ENCODE results near the gene PDZD7. TPM values are rescaled to one million over a fixed set of nuclear protein-coding genes. Genes with fewer than 3 reads are reported as not detected.
A peak's percentile ranks its signal among the peaks of the same experiment; 100 is the strongest.

PDZD7 gene
- total and polyA plus RNA-seq, 9 of the 15 experiments (the other 6 are each of a cell fraction or from before 2014, with no cell fraction given) = 0.04 to 0.24 (median 0.08) TPM; not detected in 3

DNA sequence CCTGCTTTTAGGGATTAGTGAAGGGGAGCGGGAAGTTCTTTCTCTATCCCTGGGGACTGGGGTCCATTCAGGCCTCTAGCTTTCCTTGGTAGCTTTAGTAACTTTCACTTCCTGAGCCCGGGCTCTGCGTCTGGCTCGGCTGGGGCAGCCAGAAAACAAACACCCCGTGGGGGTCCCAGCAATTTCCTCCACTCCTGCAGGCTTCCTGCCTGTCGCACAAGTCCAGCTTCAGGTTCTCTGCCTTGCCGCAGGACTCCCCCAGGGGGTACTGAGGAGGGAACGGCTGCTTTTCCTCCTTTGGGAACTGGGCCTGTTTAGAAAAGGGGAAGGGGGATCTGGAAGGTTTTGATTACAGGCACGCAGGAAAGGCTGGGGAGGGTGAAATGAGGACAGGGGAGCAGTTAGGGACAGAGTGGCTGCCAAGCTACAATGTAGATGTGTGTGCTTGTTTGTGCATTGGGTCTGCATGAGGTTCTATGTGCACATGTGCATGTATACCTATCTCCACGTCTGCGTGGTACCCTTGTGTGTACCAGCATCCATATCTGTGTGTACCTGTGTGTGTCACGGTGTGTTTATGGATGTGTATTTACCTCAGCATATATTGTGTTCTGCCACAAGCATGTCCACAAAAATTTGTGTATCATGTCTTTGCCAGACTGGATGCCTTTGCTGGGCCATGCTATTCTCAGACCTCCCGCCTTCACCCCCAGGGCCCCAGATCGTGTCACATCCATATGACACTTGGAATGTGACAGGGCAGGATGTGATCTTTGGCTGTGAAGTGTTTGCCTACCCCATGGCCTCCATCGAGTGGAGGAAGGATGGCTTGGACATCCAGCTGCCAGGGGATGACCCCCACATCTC lies 32.9 kb upstream of the PDZD7 start:
- DNase-seq (ENCODE audit: extremely low read depth in 1 of 4, low spot score in 3 of 4) = no peak
- WGBS (ENCODE audit: insufficient coverage, low coverage, missing lambda C conversion rate) = 38% methylated on average over 13 of the region's 15 CpGs
- Histone ChIP-seq H3K36me3 (ENCODE audit: control insufficient read depth, insufficient read depth, low read length) (no peaks in the 10 kb centered on the region), H3K4me3 (no peak overlapping the region; the same call in 1 of the 2 replicates), H3K27me3 (ENCODE audit: control insufficient read depth in 2 of 2, insufficient read depth in 2 of 2, low read length in 2 of 2) (no peaks in the 10 kb centered on the region), H3K4me1 (replicated peaks in 1 of 2; ENCODE audit: control insufficient read depth in 2 of 2, insufficient read depth in 2 of 2, low read length in 2 of 2) (peaks cover 42 to 69% of the 10 kb centered on the region in 2 experiments), H3K9me1 (ENCODE audit: control insufficient read depth, insufficient read depth, low read length) (no peaks in the 10 kb centered on the region), H3K79me2 (ENCODE audit: control insufficient read depth, insufficient read depth, low read length) (peaks cover 45% of the 10 kb centered on the region), H3K4me2 (ENCODE audit: insufficient read depth, low read length) (peak overlapping the region; percentile 93; the same call in 1 of the 2 replicates), H3K27ac (ENCODE audit: extremely low read depth, low read depth, low read length) (peak overlapping the region; percentile 100), H3K9me3 (replicated peaks; ENCODE audit: control insufficient read depth, insufficient read depth, low read depth, low read length) (no peaks in the 10 kb centered on the region), H4K20me1 (replicated peaks; ENCODE audit: control insufficient read depth, insufficient read depth, low read length) (no peaks in the 10 kb centered on the region), H3K9ac (ENCODE audit: insufficient read depth in 1 of 2, low read depth in 2 of 2, low read length in 2 of 2) (peak overlapping the region; percentile 96 to 99), H2AFZ (ENCODE audit: low read depth, low read length) (peak overlapping the region; percentile 82; the same call in 1 of the 2 replicates)
- ChIA-PET CTCF (ENCODE audit: low intra/inter-chr PET ratio) (interaction anchor here (0.9 kb wide), 1 partner anchor 23 kb away, joined by 3 read pairs; no protein-coding TSS in a partner anchor), POLR2A (interaction anchor here (0.6 to 1.8 kb wide), 5 partner anchors 12 to 1620 kb away, joined by 3 to 7 read pairs (median 4); no protein-coding TSS in a partner anchor)
- no peak for FAIRE-seq
- no TSS peak for BruUV-seq (replicated peaks)
- in situ Hi-C loops (cut with MboI) = no loop called here
- intact Hi-C loops (cut with micrococcal nuclease) = loop anchor here (10.0 kb wide), 2 partner anchors 49 to 991 kb away; partner anchors contain the start of gene ARMH3
- no peak for ATAC-seq
- peak; percentile 65; the same call in 1 of the 2 replicates for TF ChIP-seq SPI1 (IDR thresholded peaks at IDR 0.05; ENCODE audit: borderline replicate concordance, low read depth, low read length)
- no peak for TF ChIP-seq ZNF263 (CRISPR knock-in tag; IDR thresholded peaks at IDR 0.05; ENCODE audit: borderline replicate concordance)
- no peak for TF ChIP-seq WHSC1 (IDR thresholded peaks at IDR 0.05; ENCODE audit: low read length)
- TF ChIP-seq CBX3 (IDR thresholded peaks at IDR 0.05; ENCODE audit: borderline replicate concordance in 1 of 2, low read length in 2 of 2) = no peak
- TF ChIP-seq, protein P1, sequence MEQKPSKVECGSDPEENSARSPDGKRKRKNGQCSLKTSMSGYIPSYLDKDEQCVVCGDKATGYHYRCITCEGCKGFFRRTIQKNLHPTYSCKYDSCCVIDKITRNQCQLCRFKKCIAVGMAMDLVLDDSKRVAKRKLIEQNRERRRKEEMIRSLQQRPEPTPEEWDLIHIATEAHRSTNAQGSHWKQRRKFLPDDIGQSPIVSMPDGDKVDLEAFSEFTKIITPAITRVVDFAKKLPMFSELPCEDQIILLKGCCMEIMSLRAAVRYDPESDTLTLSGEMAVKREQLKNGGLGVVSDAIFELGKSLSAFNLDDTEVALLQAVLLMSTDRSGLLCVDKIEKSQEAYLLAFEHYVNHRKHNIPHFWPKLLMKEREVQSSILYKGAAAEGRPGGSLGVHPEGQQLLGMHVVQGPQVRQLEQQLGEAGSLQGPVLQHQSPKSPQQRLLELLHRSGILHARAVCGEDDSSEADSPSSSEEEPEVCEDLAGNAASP (IDR thresholded peaks at IDR 0.05) = peak; percentile 68
- TF ChIP-seq NONO (IDR thresholded peaks at IDR 0.05; ENCODE audit: low read depth in 2 of 2, low read length in 1 of 2) = no peak
- TF ChIP-seq EZH2 (IDR thresholded peaks at IDR 0.05; ENCODE audit: borderline replicate concordance, low read depth, low read length) = no peak
- TF ChIP-seq, protein P2, sequence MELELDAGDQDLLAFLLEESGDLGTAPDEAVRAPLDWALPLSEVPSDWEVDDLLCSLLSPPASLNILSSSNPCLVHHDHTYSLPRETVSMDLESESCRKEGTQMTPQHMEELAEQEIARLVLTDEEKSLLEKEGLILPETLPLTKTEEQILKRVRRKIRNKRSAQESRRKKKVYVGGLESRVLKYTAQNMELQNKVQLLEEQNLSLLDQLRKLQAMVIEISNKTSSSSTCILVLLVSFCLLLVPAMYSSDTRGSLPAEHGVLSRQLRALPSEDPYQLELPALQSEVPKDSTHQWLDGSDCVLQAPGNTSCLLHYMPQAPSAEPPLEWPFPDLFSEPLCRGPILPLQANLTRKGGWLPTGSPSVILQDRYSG (tag; conservative IDR thresholded peaks at IDR 0.05; ENCODE audit: low read depth) = no peak
- no peak for TF ChIP-seq GABPB1 (CRISPR knock-in tag; IDR thresholded peaks at IDR 0.05)
- TF ChIP-seq, protein P3, sequence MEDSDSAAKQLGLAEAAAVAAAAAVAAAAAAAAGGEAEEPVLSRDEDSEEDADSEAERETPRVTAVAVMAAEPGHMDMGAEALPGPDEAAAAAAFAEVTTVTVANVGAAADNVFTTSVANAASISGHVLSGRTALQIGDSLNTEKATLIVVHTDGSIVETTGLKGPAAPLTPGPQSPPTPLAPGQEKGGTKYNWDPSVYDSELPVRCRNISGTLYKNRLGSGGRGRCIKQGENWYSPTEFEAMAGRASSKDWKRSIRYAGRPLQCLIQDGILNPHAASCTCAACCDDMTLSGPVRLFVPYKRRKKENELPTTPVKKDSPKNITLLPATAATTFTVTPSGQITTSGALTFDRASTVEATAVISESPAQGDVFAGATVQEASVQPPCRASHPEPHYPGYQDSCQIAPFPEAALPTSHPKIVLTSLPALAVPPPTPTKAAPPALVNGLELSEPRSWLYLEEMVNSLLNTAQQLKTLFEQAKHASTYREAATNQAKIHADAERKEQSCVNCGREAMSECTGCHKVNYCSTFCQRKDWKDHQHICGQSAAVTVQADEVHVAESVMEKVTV (CRISPR knock-in tag; IDR thresholded peaks at IDR 0.05) = no peak
- TF ChIP-seq CBFA2T2 (conservative IDR thresholded peaks at IDR 0.05) = 0 out of 2 replicates have a peak, but pooled peaks have one; percentile 5
